Neuron (in vitro differentiated cells): Measurements from ENCODE around the gene PAN2.

ENCODE experiments used
- H2AFZ ChIP-seq: one replicate; pipeline ENCODE4 v1.6.1; 2013; ENCODE audit warnings: low read depth, mild to moderate bottlenecking, inconsistent platforms, low read length, moderate library complexity
- H3K27me3 ChIP-seq: one replicate; pipeline ENCODE4 v1.6.1; 2013; ENCODE audit warnings: low read length; ENCODE audit not compliant: insufficient read depth
- H3K36me3 ChIP-seq: one replicate; pipeline ENCODE4 v1.6.1; 2013; ENCODE audit warnings: low read length; ENCODE audit not compliant: insufficient read depth
- H3K4me1 ChIP-seq: one replicate; pipeline ENCODE4 v1.6.1; 2013; ENCODE audit warnings: low read length; ENCODE audit not compliant: insufficient read depth
- H3K4me3 ChIP-seq: 2 replicates; pipeline ENCODE4 v1.5.1; 2013; ENCODE audit warnings: mild to moderate bottlenecking, low read length, moderate library complexity
- H3K9me3 ChIP-seq: one replicate; pipeline ENCODE4 v1.6.1; 2013; ENCODE audit warnings: low read length

The PAN2 gene, protein sequence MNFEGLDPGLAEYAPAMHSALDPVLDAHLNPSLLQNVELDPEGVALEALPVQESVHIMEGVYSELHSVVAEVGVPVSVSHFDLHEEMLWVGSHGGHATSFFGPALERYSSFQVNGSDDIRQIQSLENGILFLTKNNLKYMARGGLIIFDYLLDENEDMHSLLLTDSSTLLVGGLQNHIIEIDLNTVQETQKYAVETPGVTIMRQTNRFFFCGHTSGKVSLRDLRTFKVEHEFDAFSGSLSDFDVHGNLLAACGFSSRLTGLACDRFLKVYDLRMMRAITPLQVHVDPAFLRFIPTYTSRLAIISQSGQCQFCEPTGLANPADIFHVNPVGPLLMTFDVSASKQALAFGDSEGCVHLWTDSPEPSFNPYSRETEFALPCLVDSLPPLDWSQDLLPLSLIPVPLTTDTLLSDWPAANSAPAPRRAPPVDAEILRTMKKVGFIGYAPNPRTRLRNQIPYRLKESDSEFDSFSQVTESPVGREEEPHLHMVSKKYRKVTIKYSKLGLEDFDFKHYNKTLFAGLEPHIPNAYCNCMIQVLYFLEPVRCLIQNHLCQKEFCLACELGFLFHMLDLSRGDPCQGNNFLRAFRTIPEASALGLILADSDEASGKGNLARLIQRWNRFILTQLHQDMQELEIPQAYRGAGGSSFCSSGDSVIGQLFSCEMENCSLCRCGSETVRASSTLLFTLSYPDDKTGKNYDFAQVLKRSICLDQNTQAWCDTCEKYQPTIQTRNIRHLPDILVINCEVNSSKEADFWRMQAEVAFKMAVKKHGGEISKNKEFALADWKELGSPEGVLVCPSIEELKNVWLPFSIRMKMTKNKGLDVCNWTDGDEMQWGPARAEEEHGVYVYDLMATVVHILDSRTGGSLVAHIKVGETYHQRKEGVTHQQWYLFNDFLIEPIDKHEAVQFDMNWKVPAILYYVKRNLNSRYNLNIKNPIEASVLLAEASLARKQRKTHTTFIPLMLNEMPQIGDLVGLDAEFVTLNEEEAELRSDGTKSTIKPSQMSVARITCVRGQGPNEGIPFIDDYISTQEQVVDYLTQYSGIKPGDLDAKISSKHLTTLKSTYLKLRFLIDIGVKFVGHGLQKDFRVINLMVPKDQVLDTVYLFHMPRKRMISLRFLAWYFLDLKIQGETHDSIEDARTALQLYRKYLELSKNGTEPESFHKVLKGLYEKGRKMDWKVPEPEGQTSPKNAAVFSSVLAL

DNA sequence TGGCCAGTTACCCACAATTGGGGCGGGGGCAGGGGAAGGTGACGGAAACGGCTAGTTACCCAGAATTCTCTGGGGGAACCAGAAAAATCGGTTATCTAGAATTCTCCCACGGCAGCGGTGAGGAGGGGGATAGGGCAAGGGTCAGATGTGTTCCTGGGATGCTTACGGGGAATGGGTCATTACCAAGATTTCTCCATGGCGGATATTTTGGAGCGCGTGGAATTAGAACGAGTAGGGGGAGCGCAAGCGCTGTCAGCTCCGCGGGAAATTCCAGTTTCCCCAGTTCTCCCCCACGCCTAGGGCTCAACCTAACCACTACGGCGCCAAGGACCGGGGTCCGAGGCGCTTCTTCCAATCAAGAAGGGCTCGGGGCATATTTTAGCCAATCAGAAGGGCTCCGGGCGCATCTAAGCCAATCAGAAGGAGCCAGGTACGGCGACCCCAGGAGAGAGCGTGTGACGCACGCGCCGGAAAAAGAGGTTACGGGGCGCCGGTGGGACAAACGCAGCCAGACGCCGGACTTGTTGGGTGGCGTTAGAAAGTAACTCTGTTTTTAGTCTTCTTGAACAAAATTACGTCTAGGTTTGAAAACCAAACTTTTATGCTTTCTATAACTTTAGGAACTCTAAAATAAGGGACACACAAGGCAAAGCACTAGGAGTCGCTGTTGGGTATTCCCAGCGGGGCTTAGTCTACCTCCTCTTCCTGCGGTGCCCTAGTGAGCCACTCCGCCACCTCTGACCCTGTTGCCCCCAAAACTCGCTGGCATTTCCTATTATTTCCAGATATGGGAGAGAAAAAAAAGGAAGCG is at the start of gene PAN2:
Gene PAN2 (minus strand): TSS at position 322 of the 811 bp plus-strand sequence. CDS start 906 bp downstream, outside the sequence.
- Histone ChIP-seq H3K4me3 (peak within 1 kb of the TSS; percentile 59), H3K9me3 (no peaks in the 10 kb centered on the region), H3K36me3 (no peaks in the 10 kb centered on the region), H3K27me3 (no peaks in the 10 kb centered on the region), H2AFZ (peak within 1 kb of the TSS; percentile 77), H3K4me1 (peaks cover 12% of the 10 kb centered on the region)

DNA sequence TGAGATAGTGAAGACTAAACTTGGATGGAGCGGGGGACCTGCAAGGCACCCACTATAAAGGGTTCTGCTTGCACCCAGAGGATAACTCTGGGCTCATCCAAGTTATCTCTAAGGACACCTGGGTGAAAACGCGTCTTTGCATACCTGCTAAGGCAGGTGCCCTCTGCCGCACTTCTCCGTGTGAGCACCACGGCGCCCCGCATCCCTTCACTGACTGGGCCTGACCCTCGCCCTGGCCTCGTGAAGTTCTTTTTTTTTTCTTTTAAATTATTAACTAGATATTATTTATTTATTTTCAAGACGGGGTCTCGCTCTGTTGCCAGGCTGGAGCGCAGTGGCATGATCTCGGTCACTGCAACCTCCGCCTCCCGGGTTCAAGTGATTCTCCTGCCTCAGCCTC is 48.8 kb upstream of the PAN2 start:
- no peak overlapping the region for H2AFZ ChIP-seq
- H3K4me3 ChIP-seq: no peak overlapping the region
- H3K9me3 ChIP-seq: no peaks in the 10 kb centered on the region
- H3K4me1 ChIP-seq: peaks cover 7% of the 10 kb centered on the region
- H3K27me3 ChIP-seq: no peaks in the 10 kb centered on the region
- H3K36me3 ChIP-seq: no peaks in the 10 kb centered on the region

DNA sequence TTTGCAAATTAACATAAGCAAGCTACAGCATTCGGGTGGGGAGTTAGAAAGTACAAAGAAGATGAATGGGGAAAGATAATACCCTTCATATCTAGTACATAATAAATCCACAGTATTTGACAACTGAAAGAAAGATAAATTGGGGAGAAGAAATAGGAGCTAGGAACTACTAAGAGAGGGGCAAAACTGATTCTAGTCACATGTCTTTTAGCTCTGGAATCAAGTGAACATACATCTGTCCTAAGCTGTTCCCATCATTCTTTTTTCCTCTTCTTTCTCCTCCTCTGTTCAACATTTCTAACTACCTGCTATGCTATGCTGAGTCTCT is 44.2 kb upstream of the PAN2 start:
- Histone ChIP-seq H3K4me1 (peaks cover 8% of the 10 kb centered on the region), H3K36me3 (no peaks in the 10 kb centered on the region), H3K4me3 (no peak overlapping the region), H3K9me3 (no peaks in the 10 kb centered on the region), H2AFZ (peak overlapping the region; percentile 64), H3K27me3 (no peaks in the 10 kb centered on the region)

DNA sequence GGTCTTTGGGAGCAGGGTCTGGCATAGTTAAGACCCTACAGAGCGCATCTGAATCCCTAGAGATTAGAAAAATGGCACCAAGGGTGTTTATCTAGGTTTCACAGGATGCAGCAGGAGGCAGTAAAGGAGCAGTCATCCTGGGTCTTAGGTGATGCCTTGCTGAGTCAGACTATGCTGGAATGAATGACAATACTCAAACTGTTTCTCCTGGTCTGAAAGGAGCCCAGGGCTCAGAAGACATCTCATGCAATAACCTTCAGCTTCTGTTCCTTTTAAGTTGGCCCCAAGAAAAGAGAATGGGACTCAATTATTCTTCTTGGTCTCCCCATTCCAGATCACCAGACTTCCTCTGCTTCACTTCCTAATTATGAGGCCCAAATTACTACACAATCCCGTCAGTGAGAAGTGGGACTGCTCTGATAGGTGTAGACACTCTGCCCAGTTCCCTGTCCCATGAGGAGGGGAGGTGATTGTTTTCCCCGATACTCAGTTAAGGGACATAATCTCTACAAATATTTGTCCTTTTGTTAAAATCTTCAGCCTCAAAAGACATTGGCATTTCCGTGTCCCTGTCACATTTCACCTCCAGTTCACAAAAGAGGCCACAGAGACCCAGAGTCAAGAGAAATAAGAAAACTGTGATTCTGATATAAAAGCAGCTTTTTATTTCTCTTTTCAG is 43.6 kb upstream of the PAN2 start:
- H3K4me3 ChIP-seq: no peak overlapping the region
- no peaks in the 10 kb centered on the region for H3K27me3 ChIP-seq
- H3K9me3 ChIP-seq: no peaks in the 10 kb centered on the region
- peak overlapping the region; percentile 64 for H2AFZ ChIP-seq
- H3K36me3 ChIP-seq: no peaks in the 10 kb centered on the region
- H3K4me1 ChIP-seq: peaks cover 8% of the 10 kb centered on the region

DNA sequence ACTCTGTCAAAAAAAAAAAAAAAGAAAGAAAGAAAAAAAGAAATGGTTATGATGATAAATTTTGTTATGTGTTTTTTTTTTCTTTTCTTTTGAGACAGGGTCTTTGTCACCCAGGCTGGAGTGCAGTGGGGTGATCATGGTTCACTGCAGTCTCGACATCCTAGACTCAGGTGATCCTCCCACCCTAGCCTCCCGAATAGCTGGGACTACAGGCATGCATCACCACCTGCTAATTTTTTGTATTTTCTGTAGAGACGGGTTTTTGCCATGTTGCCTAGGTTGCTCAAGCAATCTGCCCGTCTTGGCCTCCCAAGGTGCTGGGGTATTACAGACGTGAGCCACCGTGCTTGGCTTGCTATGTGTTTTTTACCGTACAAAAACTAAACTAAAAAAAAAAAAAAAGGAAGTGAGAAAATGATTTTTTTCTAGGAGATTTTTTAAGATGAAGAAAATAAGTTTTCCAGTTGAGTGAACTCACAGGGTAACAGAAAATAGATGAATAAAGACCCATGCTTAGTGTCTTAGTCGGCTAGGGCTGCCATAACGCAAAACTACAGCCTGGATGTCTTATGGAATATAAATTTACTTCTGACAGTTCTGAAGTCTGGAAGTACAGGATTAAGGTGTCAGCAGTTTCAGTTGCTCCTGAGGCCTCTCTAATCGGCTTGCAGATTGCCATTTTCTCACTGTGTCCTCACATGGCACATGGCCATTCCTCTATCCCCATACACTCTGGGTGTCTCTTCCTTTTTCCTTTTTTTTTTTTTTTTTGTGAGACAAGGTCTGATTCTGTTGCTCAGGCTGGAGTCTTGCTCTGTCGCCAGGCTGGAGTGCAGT is 42.0 kb upstream of the PAN2 start:
- no peaks in the 10 kb centered on the region for H3K9me3 ChIP-seq
- no peak overlapping the region for H2AFZ ChIP-seq
- no peak overlapping the region for H3K4me3 ChIP-seq
- peaks cover 8% of the 10 kb centered on the region for H3K4me1 ChIP-seq
- no peaks in the 10 kb centered on the region for H3K36me3 ChIP-seq
- no peaks in the 10 kb centered on the region for H3K27me3 ChIP-seq

DNA sequence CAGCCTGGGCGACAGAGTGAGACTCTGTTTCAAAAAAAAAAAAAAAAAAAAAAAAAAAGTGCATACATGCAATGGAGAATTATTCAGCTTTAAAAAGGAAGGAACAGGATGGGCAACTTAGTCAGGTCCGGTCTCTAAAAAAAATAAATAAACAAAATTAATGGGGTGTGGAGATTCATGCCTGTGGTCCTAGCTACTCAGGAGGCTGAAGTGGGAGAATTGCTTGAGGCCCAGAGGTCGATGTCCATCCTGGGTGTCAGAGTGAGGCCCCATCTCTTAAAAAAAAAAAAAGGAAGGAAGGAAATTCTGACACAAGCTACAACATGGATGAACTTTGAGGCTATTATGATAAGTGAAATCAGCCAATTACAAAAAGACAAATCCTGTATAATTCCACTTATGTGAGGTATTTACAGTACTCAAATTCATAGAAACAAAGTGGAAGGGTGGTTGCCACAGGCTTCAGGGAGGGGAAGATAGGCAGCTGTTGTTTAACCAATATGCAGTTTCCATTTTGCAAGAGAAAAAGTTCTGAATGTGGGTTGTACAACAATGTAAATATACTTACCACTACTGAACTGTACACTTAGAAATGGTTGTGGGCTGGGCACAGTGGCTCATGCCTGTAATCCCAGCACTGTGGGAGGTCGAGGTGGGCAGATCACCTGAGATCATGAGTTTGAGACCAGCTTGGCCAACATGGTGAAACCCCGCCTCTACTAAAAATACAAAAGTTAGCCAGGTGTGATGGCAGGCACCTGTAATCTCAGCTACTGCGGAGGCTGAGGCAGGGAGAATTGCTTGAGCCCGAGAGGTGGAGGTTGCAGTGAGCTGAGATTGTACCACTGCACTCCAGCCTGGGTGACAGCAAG is 41.2 kb upstream of the PAN2 start:
- Histone ChIP-seq H2AFZ (no peak overlapping the region), H3K36me3 (no peaks in the 10 kb centered on the region), H3K4me3 (no peak overlapping the region), H3K4me1 (peaks cover 8% of the 10 kb centered on the region), H3K27me3 (no peaks in the 10 kb centered on the region), H3K9me3 (no peaks in the 10 kb centered on the region)

DNA sequence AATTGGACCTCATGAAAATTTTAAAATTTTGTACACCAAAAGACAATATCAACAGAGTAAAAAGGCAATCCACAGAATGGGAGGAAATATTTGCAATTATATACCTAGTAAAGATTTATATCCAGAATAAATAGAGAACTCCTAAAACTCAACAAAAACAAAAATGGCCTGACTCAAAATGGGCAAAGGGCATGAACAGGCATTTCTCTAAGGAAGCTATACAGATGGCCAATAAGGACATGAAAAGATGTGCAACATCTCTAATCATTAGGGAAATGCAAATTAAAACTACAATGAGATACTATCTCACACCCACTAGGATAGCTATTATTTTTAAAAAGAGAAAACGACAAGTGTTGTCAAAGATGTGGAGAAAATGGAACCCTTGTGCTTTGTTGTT is 39.7 kb upstream of the PAN2 start:
- Histone ChIP-seq H3K9me3 (no peaks in the 10 kb centered on the region), H3K4me1 (peaks cover 8% of the 10 kb centered on the region), H3K4me3 (no peak overlapping the region)

DNA sequence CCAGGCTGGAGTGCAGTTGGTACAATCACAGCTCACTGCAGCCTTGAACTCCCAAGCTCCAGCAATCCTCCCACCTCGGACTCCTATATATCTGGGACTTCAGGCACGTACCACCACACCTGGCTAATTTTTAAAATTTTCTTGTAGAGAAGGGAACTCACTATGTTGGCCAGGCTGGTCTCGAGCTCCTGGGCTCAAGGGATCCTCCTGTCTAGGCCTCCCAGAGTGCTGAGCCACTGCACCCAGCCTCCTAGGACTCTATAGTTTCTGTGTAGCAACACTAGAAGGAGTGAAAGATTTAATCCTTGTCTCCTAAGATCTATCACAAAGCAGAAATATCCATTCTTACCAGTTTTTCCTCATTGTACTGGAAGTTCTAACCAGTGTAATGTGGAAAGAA is 33.1 kb upstream of the PAN2 start:
- Histone ChIP-seq H2AFZ (no peak overlapping the region), H3K4me3 (no peak overlapping the region), H3K27me3 (no peaks in the 10 kb centered on the region), H3K36me3 (no peaks in the 10 kb centered on the region), H3K4me1 (no peaks in the 10 kb centered on the region), H3K9me3 (no peaks in the 10 kb centered on the region)

More for the DNA sequence above, 39.7 kb upstream of the PAN2 start:
- no peaks in the 10 kb centered on the region for H3K36me3 ChIP-seq
- H3K27me3 ChIP-seq: no peaks in the 10 kb centered on the region
- no peak overlapping the region for H2AFZ ChIP-seq

DNA sequence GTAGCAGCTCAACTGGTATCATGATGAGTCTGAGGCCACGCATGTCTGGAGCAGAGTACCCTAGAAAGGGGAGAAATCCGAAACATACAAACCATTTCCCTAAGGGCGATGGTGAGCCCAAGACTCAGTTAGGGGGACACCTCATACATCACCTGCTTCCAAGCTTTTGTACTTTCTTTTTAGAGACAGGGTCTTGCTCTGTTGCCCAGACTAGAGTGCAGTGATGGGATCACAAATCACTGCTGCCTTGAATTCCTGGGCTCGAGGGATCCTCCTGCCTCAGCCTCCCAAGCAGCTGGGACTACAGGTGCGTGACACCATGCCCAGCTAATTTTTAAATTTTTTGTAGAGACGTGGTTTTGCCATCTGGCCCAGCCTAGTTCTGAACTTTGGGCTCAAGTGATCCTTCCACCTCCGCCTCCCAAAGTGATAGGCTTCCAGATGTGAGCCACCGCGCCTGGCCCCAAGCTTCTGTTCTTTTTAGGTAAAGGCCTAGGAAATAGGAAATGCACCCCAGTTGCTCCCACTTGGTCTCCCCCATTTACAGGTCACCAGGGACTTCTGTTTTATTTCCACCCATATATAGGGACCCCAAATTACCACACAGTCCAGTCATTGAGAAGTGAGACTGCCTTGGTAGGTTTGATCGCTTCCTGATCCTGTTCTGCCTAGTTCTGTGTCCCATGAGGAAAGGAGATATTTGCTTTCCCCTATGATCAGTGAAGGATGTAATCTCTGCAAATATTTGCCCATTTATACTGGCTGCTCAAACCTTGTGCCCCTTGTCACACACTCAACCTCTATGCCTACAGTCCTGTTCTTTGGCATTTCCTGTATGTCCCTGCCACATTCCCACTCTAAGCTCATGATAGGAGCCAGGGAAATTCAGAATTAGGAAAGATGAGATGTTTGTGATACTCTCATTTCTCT is 28.6 kb upstream of the PAN2 start, which contains the start of gene APOF:
Gene APOF (minus strand): TSS at position 728 of the 930 bp plus-strand sequence. CDS start 112 bp downstream, at position 616.
- H3K9me3 ChIP-seq: no peaks in the 10 kb centered on the region
- H3K4me3 ChIP-seq: no peak within 1 kb of the TSS
- peaks cover 15% of the 10 kb centered on the region for H3K4me1 ChIP-seq

DNA sequence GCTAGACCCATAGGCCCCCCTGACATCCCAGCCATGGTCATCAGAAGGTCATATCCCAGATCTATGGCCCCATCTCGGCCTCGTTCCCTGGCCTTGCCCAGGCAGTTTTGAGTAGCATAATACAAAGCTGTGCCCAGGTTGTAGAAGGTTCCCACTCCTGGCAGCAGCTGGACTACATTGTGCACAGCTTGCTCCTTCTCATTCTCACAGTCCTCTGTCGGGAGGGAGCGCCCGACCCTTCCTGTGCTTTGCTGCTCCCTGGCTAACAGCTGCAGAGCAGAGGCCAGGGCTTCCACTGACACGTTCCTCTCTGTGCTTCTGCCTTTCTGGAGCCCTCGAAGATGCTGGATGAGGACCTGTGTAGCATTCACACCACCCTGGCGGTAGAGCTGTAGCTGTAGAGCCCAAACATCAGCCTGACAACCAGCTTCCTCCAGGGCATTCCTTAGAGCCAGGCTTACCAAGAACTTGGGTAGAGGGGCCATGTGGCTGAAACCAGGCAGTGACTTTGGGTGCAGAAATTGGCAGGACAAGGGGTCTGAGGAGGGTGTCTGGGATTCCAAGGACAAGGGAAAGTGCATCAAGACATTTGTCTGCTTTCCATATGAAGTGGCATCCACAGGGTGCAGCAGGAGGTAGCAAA is 27.8 kb upstream of the PAN2 start:
- H3K36me3 ChIP-seq: no peaks in the 10 kb centered on the region
- H3K4me3 ChIP-seq: peak overlapping the region; percentile 98
- H3K9me3 ChIP-seq: no peaks in the 10 kb centered on the region
- H3K4me1 ChIP-seq: peaks cover 15% of the 10 kb centered on the region
- no peaks in the 10 kb centered on the region for H3K27me3 ChIP-seq
- H2AFZ ChIP-seq: no peak overlapping the region

More for the DNA sequence above, 28.6 kb upstream of the PAN2 start, which contains the start of gene APOF:
- Histone ChIP-seq H3K36me3 (no peaks in the 10 kb centered on the region), H3K27me3 (no peaks in the 10 kb centered on the region), H2AFZ (no peak within 1 kb of the TSS)
